Hepatocyte (in vitro differentiated cells): Measurements from ENCODE around the gene CDC42SE1.

Experiments used
- CTCF ChIP-seq: fragments of 200-600 bp; sonication (generic); IDR thresholded peaks from 2 replicates; pipeline ENCODE4 v1.5.1; 2016; ENCODE audit warnings: antibody characterized with exemption, mild to moderate bottlenecking; ENCODE audit not compliant: poor library complexity
- EZH2 ChIP-seq: fragments of 200-600 bp; sonication (generic); IDR thresholded peaks from 2 replicates; pipeline ENCODE4 v1.6.1; 2016; ENCODE audit warnings: antibody characterized with exemption, mild to moderate bottlenecking, borderline replicate concordance

- TF ChIP-seq CTCF: no peak
- no peak for TF ChIP-seq EZH2
Measured at GRCh38 chr1:151072224-151072623, 12.8 kb upstream of the CDC42SE1 start.
